GM12891 (cell line): ENCODE data around the gene C1orf35.

Experiments used
- DNase-seq: peaks from one replicate; pipeline ENCODE4 v3.0.0; 2011; ENCODE audit warnings: low spot score; ENCODE audit not compliant: insufficient read length
- FAIRE-seq: peaks from 2 replicates; lab custom pipeline; 2011; peaks lifted over from hg19 to GRCh38; lab: Jason Lieb, UNC
- PAX5 ChIP-seq: IDR thresholded peaks from 2 replicates; pipeline ENCODE4 v1.6.1; 2011; ENCODE audit warnings: low read length, moderate library complexity, mild to moderate bottlenecking; ENCODE audit not compliant: insufficient read depth, severe bottlenecking
- POLR2A ChIP-seq: IDR thresholded peaks from 2 replicates; pipeline ENCODE4 v1.6.1; 2011; ENCODE audit warnings: low read depth, low read length, control low read depth
- POLR2AphosphoS5 ChIP-seq: IDR thresholded peaks from 2 replicates; pipeline ENCODE4 v1.6.1; 2011; ENCODE audit warnings: low read depth, low read length, control low read depth
- POU2F2 ChIP-seq: IDR thresholded peaks from 2 replicates; pipeline ENCODE4 v1.6.1; 2011; ENCODE audit warnings: low read depth, mild to moderate bottlenecking, control low read depth, low read length, moderate library complexity
- SPI1 ChIP-seq: IDR thresholded peaks from 2 replicates; pipeline ENCODE4 v1.6.1; 2011; ENCODE audit warnings: low read depth, low read length, control low read depth
- TAF1 ChIP-seq: IDR thresholded peaks from 2 replicates; pipeline ENCODE4 v1.6.1; 2011; ENCODE audit warnings: low read depth, low read length, control low read depth

Gene C1orf35

DNA sequence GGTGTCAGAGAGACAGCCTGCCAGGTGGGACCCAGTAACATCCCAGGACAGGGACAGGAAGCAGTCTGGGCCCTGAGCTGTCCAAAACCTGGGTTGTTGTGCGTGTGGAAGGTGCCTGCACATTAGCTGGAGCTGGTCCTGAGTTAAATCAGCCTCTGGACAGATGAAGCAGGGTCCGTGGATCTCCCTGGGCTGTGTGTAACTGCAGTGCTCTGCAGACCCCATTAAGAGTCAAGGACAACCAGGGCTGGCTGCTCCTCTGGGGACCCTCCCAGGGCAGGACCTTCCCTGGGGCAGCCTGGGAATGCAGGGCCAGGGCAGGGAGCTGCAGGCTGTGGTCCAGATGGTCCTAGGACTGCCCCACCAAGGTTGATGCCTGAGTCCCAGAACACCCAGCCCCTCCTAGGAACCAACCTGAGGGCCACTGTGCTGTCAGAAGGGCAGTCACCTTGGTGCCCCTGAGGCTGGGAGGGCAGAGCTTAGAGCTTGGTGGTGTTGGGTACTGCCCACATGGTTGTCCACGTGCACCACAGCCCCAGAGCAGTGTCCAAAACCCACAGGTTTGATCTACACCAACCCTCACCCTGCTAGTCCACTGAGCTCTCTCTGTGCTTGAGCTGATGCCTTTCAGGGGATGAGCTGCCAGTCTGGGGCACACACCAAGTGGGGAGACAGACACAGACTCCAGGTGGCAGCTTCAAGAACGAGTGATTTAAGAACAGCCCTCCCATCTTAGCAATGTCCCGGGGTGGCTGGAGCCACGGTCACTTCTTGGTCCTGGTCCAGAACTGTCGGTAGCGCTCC, 3.1 kb upstream of the C1orf35 start:
- no peak for FAIRE-seq

DNA sequence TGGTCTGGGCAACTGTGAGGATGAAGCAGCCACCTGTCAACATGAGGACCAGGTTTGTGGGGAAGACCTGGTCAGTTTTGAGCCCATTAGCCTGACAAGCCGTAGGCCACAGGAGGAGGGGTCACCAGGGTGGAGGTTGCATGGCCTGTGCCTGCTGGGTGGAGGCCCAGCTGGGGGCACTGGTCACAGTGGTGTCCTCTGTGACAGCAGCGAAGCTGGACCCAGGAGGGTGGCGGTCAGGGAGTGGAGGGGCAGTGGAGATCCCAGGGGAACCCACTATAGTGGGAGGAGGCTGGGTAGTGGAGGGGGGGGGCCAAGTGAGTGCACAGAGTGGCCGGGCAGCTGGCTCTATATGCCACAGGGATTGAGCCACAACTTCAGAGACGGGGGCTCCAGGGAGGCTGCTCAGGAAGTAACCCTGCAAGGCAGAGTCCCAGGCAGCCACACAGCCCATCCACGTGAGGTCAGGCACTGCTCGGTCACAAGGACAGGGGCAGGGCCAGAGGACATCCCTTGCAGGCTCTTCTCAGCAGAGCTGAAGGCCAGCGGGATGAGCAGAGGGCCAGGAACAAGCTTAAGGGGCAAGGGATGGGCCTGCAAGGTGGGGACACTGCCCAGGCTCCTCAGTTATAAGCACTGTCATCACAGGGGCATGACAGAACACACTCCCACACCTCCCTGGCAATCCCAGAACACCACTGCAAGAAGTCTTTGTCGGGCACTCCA, 2.3 kb upstream of the C1orf35 start:
- DNase-seq (no peak), FAIRE-seq (no peak)
- TF ChIP-seq POLR2A (no peak), PAX5 (no peak), POLR2AphosphoS5 (no peak; the same call in 1 of the 2 replicates), POU2F2 (no peak), TAF1 (no peak), SPI1 (no peak)

More for the DNA sequence above, 3.1 kb upstream of the C1orf35 start:
- TF ChIP-seq POLR2AphosphoS5, result no peak
- DNase-seq, result no peak

DNA sequence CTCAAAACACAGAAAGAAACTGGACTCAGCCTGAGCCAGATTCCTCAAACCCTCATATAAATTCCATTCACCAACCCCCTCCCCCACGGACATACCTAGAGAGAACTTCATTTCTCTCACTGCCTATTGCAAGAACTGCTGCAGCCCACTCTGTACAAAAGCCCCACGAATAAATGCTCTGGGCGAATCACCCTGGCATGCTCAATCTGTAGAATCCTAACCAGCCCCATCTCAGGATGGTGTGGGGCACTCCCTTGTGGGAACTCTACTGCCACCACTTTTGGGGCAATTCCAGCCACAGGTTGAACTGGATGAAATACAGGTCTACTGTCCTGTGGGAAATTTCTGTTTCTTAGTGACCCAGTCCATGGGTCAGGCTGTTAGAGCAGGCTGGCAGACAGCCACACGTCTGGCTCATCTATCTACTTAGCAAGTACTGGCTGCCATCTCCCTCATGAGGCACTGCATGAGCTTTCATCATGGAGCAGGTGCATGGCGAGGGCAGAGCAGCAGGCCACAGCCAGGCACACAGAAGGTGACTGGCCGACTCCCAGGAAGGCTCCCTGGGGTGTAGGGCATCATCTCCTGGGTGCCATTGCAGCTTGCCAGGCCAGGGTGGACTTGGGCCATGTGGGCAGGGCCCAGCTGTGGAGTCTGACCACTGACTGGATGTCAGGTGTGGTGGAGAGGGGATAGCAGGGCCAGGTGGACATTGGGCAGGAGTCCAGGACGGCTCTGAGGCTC, 1.6 kb upstream of the C1orf35 start:
- FAIRE-seq, result no peak
- TF ChIP-seq POU2F2, result no peak
- TF ChIP-seq POLR2AphosphoS5, result no peak
- TF ChIP-seq PAX5, result no peak
- no peak for TF ChIP-seq SPI1
- TF ChIP-seq POLR2A, result no peak
- no peak for TF ChIP-seq TAF1
- no peak for DNase-seq

DNA sequence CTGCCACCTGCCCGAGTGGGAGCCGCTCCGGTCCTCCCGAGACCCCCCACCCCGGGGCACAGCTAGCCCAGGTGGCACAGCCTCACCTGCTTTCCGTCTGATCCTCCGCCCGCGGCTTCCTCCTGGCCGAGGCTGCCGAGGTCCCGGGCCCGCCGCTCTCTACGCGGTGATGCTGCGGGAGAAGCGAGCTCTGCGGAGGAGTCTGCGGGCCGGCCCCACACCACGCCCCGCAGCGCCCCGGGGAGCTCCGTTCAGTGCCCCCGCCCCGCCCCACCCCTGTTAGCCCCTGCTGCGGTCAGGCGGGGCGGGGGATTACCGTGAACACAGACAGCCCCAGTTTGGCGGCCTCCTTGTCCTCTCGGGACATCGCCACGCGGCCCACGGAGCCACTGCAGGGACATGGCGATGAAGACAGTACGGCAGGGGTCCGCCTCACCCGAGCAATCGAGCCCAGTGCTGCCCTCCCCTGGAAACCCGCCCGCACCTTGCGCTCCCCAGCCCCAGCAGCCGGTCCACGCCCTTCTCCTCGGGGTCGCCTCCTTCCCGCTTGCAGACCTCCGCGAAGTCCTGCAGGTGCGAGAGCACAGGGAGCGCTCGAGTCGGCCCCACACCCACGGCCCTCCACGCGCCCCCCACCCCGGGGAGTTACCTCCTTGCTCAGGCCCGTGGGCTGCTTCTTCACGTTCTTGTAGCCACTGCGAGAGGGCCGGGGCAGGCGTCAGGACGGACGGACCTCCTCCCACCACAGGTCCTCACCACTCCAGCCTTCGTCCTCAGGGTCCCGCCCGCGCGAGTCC, 933 bp downstream of the C1orf35 start:
- peak; percentile 66 for DNase-seq
- no peak for TF ChIP-seq POU2F2
- TF ChIP-seq TAF1, result no peak
- TF ChIP-seq SPI1, result no peak
- no peak; the same call in 1 of the 2 replicates for TF ChIP-seq POLR2A
- no peak for TF ChIP-seq PAX5
- TF ChIP-seq POLR2AphosphoS5, result no peak
- FAIRE-seq, result peak; percentile 45

DNA sequence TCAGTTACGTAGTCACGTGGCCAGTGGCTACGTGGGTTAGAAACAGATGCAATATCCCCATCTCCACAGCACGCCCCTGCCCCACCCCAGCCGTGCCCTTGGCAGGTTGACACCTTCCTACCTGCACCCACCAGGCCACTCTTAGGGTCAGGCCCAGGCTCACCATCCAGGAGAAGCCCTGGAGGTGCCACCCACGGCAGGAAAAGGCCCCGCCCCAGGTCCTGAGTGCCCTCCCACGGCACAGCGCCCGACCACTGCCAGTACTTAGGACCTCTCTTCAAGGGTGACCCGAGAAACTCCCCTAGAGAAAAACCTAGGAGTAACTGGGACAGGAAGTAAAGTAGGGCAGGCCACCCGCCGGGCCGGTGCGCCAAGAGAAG, 1.5 kb downstream of the C1orf35 start:
- FAIRE-seq (peak; percentile 54), DNase-seq (no peak)
- no peak for TF ChIP-seq SPI1
- TF ChIP-seq PAX5, result no peak

DNA sequence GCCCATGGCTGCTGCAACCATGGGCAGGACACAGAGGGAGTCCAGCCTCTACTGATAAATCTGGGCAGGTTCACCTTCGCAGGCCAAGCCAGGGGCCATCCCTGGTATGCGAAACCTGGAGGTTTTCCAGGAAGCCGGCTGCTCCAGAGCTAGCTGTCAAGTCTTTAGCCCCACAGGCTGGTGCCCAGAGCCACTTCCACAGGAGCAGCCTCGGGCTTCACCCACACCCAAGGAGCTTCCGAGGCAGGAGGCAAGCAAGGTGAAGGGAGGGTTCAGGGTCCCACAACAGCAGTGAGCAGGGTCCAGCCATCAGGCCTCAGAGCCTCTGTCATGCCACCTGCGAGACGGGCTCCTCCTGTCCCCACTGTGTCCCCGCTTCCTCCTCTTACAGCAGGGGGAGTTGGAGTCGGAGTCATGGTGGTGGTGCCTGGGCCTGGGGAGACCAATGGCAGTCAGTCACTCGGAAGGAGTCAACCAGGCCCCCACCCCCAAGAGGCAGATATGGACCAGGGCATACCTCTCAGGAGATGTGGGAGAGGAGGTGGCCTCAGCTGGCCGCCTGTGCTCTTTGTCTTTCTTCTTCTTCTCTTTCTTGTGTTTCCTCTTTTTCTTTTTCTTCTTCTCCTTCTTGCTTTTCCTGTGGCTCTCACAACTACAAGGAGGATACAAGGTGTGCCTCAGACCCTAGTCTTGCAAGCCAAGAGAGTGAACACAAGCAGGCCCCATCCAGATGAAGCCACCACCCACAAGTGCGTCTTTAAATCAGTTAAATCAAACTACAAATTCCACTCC, 2.1 kb downstream of the C1orf35 start:
- TF ChIP-seq PAX5, result no peak
- TF ChIP-seq TAF1, result no peak
- no peak for TF ChIP-seq POU2F2
- TF ChIP-seq POLR2AphosphoS5, result no peak
- TF ChIP-seq SPI1, result no peak
- no peak for TF ChIP-seq POLR2A
- DNase-seq (no peak), FAIRE-seq (no peak)

DNA sequence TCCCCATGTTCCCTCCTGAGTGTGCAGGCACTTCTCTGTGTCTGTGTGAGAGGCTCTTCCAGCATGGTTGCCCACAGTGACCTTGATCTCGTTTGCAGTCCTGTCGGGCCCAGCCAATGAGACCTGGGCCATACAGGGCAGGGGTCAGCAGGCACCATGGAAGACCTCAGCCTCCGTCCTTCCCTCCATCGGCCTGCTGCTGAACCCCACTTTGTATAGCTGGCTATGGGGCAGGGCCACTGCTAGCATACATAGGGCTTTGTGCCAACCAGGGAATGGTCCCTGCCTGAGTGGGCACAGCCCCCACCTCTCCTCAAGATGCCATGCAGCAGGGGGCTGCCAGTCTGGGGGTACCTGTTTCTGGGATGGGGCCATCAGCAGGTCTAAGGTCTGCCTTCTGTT, 3.8 kb downstream of the C1orf35 start:
- FAIRE-seq, result no peak

DNA sequence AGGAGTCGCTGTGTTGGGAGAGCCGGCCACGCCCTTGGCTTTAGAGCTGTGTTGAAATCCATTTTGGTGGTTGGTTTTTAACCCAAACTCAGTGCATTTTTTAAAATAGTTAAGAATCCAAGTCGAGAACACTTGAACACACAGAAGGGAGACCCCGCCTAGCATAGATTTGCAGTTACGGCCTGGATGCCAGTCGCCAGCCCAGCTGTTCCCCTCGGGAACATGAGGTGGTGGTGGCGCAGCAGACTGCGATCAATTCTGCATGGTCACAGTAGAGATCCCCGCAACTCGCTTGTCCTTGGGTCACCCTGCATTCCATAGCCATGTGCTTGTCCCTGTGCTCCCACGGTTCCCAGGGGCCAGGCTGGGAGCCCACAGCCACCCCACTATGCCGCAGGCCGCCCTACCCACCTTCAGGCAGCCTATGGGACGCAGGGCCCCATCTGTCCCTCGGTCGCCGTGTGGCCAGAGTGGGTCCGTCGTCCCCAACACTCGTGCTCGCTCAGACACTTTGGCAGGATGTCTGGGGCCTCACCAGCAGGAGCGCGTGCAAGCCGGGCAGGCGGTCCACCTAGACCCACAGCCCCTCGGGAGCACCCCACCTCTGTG, 4.7 kb downstream of the C1orf35 start:
- TF ChIP-seq POLR2A (no peak), POLR2AphosphoS5 (peak; percentile 44; the same call in 1 of the 2 replicates)
- no peak for FAIRE-seq
- no peak for DNase-seq

More for the DNA sequence above, 3.8 kb downstream of the C1orf35 start:
- DNase-seq, result no peak
- TF ChIP-seq TAF1 (no peak), POLR2AphosphoS5 (no peak), SPI1 (no peak), POU2F2 (no peak), POLR2A (no peak), PAX5 (no peak)

DNA sequence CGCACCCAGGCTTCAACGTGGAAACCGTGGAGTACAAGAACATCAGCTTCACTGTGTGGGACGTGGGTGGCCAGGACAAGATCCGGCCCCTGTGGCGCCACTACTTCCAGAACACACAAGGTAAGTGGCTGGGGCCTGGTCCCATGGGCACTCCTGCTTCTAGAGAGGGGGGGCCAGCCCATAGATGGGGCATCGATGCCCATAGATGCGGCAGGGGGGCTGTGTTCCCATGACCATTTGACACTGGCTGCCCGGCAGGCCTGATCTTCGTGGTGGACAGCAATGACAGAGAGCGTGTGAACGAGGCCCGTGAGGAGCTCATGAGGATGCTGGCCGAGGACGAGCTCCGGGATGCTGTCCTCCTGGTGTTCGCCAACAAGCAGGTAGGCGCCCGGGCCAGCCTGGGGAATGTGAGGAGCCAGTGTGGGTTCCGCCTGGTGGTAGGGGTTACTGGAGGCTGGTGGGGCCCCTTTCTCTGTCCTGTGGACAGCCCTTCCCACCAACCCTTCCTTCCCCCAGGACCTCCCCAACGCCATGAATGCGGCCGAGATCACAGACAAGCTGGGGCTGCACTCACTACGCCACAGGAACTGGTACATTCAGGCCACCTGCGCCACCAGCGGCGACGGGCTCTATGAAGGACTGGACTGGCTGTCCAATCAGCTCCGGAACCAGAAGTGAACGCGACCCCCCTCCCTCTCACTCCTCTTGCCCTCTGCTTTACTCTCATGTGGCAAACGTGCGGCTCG, 5.6 kb downstream of the C1orf35 start:
- no peak for DNase-seq
- FAIRE-seq, result no peak
- TF ChIP-seq PAX5 (no peak), TAF1 (no peak), POLR2A (peak; percentile 55; the same call in 1 of the 2 replicates)
